HEK293 (cell line): ENCODE data around the gene MAP4K5.

ENCODE experiments used
- CTCF ChIP-seq: fragments of 450-650 bp; formaldehyde crosslinking; IDR thresholded peaks from 2 replicates; pipeline ENCODE4 v1.5.1; 2016; ENCODE audit warnings: missing biosample characterization, missing genetic modification characterization
- KLF1 ChIP-seq: fragments of 450-650 bp; formaldehyde crosslinking; IDR thresholded peaks from 2 replicates; pipeline ENCODE4 v1.5.1; 2016; ENCODE audit warnings: missing biosample characterization, missing genetic modification characterization
- PRDM10 ChIP-seq: fragments of 450-650 bp; formaldehyde crosslinking; IDR thresholded peaks from 2 replicates; pipeline ENCODE4 v1.5.1; 2016; ENCODE audit warnings: missing biosample characterization, missing genetic modification characterization
- REST ChIP-seq: fragments of 450-650 bp; formaldehyde crosslinking; IDR thresholded peaks from 2 replicates; pipeline ENCODE4 v1.5.1; 2016; ENCODE audit warnings: missing biosample characterization, missing genetic modification characterization
- TCF7L2 ChIP-seq: IDR thresholded peaks from 2 replicates; pipeline ENCODE4 v1.6.1; 2011; ENCODE audit warnings: low read depth, mild to moderate bottlenecking, inconsistent platforms, low read length, moderate library complexity, borderline replicate concordance
- ZNF10 ChIP-seq: fragments of 450-650 bp; formaldehyde crosslinking; IDR thresholded peaks from 2 replicates; pipeline ENCODE4 v1.5.1; 2017; ENCODE audit warnings: missing biosample characterization, missing genetic modification characterization
- ZNF274 ChIP-seq, 2 experiments: fragments of 200-500 bp in 1 of 2; fragments of 450-650 bp in 1 of 2; sonication (Bioruptor generic) in 1 of 2; formaldehyde crosslinking in 1 of 2; IDR thresholded peaks; 2 replicates each; pipeline versions ENCODE4 v1.5.1 to v1.6.1; 2014 to 2016; ENCODE audit warnings: borderline replicate concordance in 1 of 2, inconsistent platforms in 1 of 2, low read length in 1 of 2, missing biosample characterization in 1 of 2, missing genetic modification characterization in 1 of 2
- ZNF302 ChIP-seq: fragments of 450-650 bp; formaldehyde crosslinking; IDR thresholded peaks from 2 replicates; pipeline ENCODE4 v1.5.1; 2016; ENCODE audit warnings: missing biosample characterization, missing genetic modification characterization, low read depth
- ZNF366 ChIP-seq: fragments of 450-650 bp; formaldehyde crosslinking; conservative IDR thresholded peaks from 2 replicates; pipeline ENCODE4 v1.5.1; 2016; ENCODE audit warnings: missing biosample characterization, missing genetic modification characterization
- ZSCAN23 ChIP-seq: fragments of 450-650 bp; formaldehyde crosslinking; IDR thresholded peaks from 2 replicates; pipeline ENCODE4 v1.5.1; 2016; ENCODE audit warnings: missing biosample characterization, missing genetic modification characterization
- TF ChIP-seq, protein P1 (sequence below): fragments of 450-650 bp; formaldehyde crosslinking; IDR thresholded peaks from 2 replicates; pipeline ENCODE4 v1.5.1; 2016; ENCODE audit warnings: missing biosample characterization, missing genetic modification characterization, low read depth

DNA sequence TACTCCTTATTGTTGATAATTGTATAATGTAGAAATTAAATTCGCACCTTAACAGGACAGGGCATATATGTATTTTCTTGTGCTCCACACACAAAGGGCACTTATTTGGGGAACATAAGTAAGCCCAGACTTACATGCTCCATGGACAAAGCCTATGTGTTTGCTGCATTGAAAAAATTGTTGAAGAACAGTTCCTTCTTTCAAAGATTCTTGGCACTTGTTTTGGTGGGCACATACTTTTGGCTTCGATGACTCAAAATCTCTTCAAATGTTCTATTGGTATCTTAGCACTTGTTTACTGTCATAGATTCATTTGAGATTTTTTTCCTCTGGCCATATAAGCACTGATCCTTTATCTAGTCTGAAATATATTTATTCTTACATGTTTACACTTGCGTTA, 1.4 kb upstream of the MAP4K5 start:
- TF ChIP-seq CTCF, result no peak
- no peak for TF ChIP-seq KLF1 (tag by site-specific recombination)
- no peak for TF ChIP-seq ZNF274 (IDR thresholded peaks at IDR 0.05; ENCODE audit: low read length)
- TF ChIP-seq ZNF274 (tag by site-specific recombination; IDR thresholded peaks at IDR 0.05; ENCODE audit: borderline replicate concordance), result no peak
- no peak for TF ChIP-seq ZNF366 (tag by site-specific recombination)
- no peak for TF ChIP-seq ZSCAN23 (tag by site-specific recombination)
- TF ChIP-seq REST, result no peak
- no peak for TF ChIP-seq ZNF10 (tag by site-specific recombination)
- TF ChIP-seq, protein P1, sequence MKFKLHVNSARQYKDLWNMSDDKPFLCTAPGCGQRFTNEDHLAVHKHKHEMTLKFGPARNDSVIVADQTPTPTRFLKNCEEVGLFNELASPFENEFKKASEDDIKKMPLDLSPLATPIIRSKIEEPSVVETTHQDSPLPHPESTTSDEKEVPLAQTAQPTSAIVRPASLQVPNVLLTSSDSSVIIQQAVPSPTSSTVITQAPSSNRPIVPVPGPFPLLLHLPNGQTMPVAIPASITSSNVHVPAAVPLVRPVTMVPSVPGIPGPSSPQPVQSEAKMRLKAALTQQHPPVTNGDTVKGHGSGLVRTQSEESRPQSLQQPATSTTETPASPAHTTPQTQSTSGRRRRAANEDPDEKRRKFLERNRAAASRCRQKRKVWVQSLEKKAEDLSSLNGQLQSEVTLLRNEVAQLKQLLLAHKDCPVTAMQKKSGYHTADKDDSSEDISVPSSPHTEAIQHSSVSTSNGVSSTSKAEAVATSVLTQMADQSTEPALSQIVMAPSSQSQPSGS, result no peak
- TF ChIP-seq ZNF302, result no peak
- TF ChIP-seq PRDM10 (tag by site-specific recombination), result no peak
- TF ChIP-seq TCF7L2, result no peak
